ENCODE results near the gene CD34.
A peak's percentile ranks its signal among the peaks of the same experiment; 100 is the strongest.
"Not testable (repeated sequence)": the region's sequence is repeated elsewhere in the genome, so short reads cannot be mapped to it uniquely, and the experiment has no call there.

The CD34 gene

GRCh38 chr1:207910591-207911354 is at the start of gene CD34:
Gene CD34, minus strand, starts transcription at chr1:207911125. Its CDS starts 45 bp downstream, at chr1:207911080.
- DNase-seq = peak in 1 of 4 experiments; percentile 3

- no peak for DNase-seq
Measured at GRCh38 chr1:207960346-207960745, 49.4 kb upstream of the CD34 start.

GRCh38 chr1:207959910-207960309 is 49.0 kb upstream of the CD34 start:
- no peak for DNase-seq

GRCh38 chr1:207959141-207959825 is 48.4 kb upstream of the CD34 start:
- no peak for DNase-seq

GRCh38 chr1:207958376-207959139 is 47.6 kb upstream of the CD34 start:
- no peak for DNase-seq

GRCh38 chr1:207956986-207957385 is 46.1 kb upstream of the CD34 start:
- no peak for DNase-seq

- no peak for DNase-seq
Measured at GRCh38 chr1:207954104-207954503, 43.2 kb upstream of the CD34 start.

GRCh38 chr1:207952617-207953542 is 42.0 kb upstream of the CD34 start:
- DNase-seq = no peak

GRCh38 chr1:207951652-207952051 is 40.7 kb upstream of the CD34 start:
- no peak for DNase-seq

- no peak for DNase-seq
Measured at GRCh38 chr1:207950750-207951149, 39.8 kb upstream of the CD34 start.

GRCh38 chr1:207949571-207950195 is 38.8 kb upstream of the CD34 start:
- DNase-seq = no peak

GRCh38 chr1:207948536-207949250 is 37.8 kb upstream of the CD34 start:
- DNase-seq = no peak

GRCh38 chr1:207946756-207947155 is 35.8 kb upstream of the CD34 start:
- DNase-seq = no peak

- no peak for DNase-seq
Measured at GRCh38 chr1:207944571-207944970, 33.6 kb upstream of the CD34 start.

GRCh38 chr1:207942337-207942741 is 31.4 kb upstream of the CD34 start:
- not testable (repeated sequence) for DNase-seq

- no peak for DNase-seq
Measured at GRCh38 chr1:207941665-207942064, 30.7 kb upstream of the CD34 start.

GRCh38 chr1:207938016-207938415 is 27.1 kb upstream of the CD34 start:
- DNase-seq = no peak

- DNase-seq = no peak
Measured at GRCh38 chr1:207937204-207937603, 26.3 kb upstream of the CD34 start.

- DNase-seq = no peak
Measured at GRCh38 chr1:207935166-207935583, 24.2 kb upstream of the CD34 start.

GRCh38 chr1:207933205-207933800 is 22.4 kb upstream of the CD34 start:
- DNase-seq = no peak

- DNase-seq = no peak
Measured at GRCh38 chr1:207926984-207927383, 16.1 kb upstream of the CD34 start.

Data from activated naive CD4-positive, alpha-beta T cell (primary cell).